Dermis blood vessel endothelial cell (primary cell): ENCODE measurements around the gene RHBDF1. TPM values are rescaled to one million over a fixed set of nuclear protein-coding genes. Genes with fewer than 3 reads are reported as not detected.
"Not testable (repeated sequence)": the region's sequence is repeated elsewhere in the genome, so short reads cannot be mapped to it uniquely, and the experiment has no call there.

Experiments
- DNase-seq: peaks from one replicate; pipeline ENCODE4 v3.0.0; 2010
- total RNA-seq: library from RNA; depleted of rRNA; stranded (reverse); fragments of >200 nt; gene quantifications from 2 replicates; pipeline ENCODE4 v1.2.3, GENCODE V29; 2014

The RHBDF1 gene
- total RNA-seq, 1 donor from 2014 or later, result 30.1 TPM

DNA sequence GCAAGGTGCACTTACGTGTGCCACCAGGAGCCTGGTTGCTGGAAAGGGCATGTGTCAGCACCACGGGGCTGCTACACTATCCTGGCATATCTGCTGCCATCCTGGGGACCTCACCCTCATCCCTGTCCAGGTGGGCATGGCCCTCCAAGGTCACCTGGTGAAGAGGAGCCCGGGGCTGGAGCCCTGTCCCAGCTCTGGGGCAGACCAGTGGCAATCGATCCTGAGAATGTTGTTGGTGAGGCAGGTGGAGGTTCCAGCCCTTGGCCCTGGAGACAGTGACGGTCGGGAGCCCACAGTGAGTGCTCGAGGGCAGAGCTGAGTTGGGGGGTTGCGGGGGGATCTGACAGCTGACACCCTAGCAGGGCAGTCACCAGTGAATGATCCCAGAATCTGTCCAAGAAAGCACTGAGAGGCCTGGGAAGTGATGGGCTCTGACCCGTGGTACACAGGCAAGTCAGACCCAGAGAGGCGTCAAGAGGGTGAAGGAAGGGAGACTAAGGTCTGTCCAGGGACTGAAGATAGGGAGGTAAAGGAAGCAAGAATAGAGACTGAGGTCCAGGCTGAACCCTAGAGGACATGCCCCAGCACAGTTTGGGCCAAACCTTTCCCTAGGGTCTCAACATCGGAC is 36.6 kb downstream of the RHBDF1 start:
- DNase-seq, result no peak

DNA sequence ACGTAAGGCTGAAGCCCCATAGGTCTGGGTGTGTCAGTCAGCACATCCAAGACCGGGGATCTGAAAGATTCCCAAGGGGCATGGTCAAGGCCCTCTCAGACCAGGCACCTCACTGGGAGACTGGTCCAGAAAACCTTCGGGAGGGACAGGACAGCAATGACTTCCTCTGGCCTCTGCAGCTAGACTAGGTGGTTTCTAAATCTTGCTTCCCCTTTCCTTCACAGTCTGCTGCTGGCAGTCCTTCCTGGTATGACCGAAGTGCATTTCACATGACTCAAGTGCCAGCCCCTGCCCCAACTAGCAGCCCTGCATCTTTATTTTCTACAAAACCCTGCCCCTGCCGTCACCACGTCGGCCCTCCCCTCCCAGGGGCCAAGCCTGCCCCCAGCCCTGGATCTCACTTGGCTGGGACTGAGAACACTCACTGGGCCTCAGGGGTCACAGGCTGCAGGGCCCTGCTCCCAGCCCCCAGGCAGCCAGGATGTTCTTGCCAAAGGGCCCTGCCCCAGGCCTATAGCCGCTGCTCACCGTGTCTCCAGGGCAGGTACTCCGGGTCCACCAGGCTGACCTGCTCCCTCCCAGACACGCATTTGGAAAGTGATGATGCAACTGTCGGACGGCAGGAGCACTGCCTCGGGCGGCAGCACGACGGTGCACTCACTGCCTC is 37.3 kb downstream of the RHBDF1 start:
- no peak for DNase-seq

DNA sequence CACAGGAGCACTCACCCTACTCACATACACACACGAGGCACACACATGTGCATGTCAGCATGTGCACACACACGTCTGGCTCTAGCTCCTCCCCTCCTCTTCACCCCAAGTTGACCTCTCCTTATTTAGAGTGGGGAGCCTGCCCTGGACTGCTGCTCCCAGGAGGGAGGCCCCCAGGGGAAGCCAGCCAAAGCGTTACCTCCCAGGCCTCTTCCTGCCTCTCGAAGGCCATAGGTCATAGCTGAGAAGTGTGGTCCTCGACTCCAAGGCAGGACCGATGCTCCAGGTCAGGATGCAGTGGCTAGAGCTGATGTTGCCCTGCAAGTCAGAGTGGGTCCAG is 37.8 kb downstream of the RHBDF1 start:
- no peak for DNase-seq

DNA sequence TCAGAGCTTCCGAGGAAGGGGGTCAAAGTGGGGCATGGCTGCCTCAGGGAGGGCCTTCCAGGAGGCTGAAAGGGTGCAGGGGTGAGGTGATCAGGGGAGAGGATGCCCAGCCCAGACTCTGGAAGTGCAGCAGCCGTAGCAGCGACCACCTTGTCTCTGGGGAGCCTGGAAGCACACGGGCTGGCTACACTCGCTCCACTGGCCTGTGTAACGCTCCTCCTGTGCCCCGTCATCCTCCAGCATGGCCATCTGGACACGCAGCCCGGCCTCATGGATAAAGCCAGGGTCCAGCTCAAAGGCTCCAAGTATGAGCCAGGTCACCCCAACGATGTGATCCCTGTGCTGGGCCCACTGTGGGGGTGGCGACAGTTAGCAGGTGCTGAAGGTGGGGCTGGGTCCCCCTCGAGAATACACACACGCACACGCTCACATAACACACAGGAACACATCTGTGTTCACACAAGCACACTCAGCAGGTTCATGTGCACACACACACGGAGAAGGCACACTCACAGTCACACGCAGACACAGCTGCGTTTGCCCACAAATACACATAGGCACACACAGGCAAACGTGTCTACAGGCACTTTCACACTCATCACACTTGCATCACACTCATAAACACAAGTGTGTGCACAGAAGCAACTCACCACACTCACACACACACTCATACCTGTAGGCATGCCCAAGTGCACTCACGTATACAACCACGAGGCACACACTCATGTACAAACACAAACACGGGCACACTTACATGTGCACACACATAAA is 38.4 kb downstream of the RHBDF1 start:
- no peak for DNase-seq

DNA sequence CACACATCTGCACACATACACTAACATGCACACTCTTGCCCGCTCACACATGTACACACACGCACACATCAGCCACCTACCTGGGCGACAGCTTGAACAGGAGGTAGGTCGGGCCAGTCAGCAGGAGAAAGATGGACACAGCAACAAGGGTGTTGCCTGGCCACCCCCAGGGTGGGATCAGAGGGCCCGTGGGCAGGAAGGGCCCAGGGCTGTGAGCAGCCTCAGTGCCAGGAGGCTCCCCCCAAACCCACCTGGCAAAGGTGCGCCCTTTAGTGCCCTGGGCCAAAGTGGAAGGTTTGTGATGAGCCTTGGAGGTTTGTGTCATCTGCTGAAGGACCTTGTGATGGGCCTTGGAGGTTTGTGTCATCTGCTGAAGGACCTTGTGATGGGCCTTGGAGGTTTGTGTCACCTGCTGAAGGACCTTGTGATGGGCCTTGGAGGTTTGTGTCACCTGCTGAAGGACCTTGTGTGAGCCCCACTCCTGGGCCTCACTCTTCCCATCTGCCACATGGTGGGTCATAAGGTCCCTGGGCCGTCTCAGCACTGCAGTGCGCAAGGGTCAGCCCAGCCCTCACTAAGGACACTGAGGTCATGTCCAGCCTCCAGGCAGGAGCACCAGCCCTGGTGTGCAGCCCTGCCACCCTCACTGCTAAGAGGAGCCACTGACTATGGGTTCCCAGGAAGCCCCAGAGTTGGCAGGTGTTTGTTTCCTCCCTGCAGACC is 39.1 kb downstream of the RHBDF1 start:
- not testable (repeated sequence) for DNase-seq

DNA sequence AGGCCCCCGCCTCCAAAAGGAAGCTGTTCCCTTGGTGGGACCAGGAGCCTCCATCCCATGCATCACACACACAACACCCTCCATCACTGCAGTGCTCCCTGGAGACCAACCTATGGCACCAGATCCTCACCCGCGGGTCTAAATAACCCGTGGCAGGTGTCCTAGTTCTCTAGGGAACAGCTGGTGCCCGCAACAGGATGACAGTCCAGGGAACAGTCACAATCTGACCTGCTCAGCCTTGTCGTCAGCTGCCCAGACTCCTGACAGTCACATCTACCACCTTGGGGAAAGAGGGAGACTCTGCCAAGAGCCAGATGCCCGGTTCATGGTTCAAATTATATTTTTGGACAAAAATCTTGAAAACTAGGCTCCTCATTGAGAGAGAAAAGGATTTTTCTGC is 41.8 kb downstream of the RHBDF1 start:
- DNase-seq, result not testable (repeated sequence)

DNA sequence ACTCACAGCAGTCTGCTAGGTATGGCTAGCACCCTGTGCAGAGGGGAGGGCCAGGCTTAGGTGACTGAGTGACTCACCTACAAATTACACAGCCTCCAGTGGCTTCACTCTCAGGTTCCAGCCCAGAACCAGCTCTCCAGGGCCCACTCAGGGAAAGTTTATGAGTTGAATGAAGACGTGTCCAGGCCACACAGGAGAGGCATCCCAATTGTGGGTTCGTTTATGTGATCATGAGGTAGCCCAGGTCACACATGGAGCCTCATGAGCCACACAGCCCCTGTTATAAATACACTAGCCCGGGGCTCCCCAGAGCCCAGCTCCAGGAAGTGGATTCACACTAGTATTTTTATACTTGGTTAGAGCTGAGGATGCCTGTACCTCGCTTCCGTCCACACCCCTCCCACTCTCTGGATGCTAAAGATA is 46.5 kb downstream of the RHBDF1 start:
- DNase-seq, result not testable (repeated sequence)

DNA sequence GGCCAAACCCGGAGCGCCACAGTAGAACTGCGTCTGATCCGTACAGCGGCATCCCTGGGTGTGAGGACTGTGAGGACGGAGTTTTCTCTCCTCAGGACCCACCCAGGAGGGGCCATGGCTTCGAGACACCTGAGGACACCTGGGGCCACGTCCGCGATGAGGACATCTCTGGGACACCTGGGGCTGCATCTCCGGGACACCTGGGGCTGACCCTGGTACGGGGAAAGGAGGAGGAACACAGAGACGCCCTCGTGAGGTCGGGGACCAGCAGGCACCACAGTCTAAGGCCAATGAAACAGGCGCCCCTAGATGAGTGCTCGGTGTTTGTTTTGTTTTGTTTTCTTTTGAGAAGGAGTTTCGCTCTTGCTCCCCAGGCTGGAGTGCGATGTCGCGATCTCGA is 48.3 kb downstream of the RHBDF1 start:
- DNase-seq, result not testable (repeated sequence)

DNA sequence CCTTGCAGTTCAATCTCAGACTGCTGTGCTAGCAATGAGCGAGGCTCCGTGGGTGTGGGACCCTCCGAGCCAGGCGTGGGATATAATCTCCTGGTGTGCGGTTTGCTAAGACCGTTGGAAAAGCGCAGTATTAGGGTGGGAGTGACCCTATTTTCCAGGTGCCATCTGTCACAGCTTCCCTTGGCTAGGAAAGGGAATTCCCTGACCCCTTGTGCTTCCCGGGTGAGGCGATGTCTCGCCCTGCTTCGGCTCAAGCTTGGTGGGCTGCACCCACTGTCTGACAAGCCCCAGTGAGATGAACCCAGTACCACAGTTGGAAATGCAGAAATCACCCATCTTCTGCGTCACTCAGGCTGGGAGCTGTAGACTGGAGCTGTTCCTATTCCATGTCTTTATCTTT is 51.5 kb downstream of the RHBDF1 start:
- DNase-seq, result not testable (repeated sequence)

DNA sequence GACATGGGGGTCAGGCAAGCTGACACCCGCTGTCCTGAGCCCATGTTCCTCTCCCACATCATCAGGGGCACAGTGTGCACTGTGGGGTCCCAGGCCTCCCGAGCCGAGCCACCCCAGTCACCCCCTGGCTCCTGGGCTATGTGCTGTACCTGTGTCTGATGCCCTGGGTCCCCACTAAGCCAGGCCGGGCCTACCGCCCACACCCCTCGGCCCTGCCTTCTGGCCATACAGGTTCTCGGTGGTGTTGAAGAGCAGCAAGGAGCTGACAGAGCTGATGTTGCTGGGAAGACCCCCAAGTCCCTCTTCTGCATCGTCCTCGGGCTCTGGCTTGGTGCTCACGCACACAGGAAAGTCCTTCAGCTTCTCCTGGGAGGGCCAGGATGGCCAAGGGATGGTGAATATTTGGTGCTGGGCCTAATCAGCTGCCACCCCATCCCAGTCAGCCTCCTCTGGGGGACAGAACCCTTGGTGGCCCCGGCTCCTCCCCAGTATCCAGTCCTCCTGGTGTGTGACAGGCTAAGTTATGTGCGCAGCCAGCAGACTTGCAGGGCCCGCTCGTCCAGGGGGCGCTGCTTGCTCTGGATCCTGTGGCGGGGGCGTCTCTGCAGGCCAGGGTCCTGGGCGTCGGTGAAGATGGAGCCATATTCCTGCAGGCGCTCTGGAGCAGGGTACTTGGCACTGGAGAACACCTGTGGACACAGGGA is 55.2 kb downstream of the RHBDF1 start:
- DNase-seq, result not testable (repeated sequence)

DNA sequence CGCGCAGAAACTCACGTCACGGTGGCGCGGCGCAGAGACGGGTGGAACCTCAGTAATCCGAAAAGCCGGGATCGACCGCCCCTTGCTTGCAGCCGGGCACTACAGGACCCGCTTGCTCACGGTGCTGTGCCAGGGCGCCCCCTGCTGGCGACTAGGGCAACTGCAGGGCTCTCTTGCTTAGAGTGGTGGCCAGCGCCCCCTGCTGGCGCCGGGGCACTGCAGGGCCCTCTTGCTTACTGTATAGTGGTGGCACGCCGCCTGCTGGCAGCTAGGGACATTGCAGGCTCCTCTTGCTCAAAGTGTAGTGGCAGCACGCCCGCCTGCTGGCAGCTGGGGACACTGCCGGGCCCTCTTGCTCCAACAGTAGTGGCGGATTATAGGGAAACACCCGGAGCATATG is 61.7 kb downstream of the RHBDF1 start:
- DNase-seq, result not testable (repeated sequence)

DNA sequence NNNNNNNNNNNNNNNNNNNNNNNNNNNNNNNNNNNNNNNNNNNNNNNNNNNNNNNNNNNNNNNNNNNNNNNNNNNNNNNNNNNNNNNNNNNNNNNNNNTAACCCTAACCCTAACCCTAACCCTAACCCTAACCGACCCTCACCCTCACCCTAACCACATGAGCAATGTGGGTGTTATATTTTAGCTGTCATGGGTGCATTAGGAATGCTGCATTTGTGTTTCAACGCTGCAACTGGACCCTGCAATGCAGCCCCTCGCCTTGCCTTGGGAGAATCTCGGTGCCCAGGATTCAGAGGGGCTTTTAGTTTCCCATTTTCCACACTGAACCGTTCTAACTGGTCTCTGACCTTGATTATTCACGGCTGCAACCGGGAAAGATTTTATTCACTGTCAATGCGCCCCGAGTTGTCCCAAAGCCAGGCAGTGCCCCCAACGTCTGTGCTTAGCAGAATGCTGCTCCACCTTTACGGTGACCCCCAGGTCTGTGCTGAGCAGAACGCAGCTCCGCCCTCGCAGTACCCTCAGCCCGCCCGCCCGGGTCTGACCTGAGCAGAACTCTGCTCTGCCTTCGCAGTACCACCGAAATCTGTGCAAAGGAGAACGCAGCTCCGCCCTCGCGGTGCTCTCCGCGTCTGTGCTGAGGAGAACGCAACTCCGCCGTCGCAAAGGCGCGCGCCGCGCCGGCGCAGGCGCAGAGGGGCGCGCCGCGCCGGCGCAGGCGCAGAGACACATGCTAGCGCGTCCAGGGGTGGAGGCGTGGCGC is 62.3 kb downstream of the RHBDF1 start:
- peak; percentile 15 for DNase-seq

Other genes with a start within 250 kb of the RHBDF1 start
- 6.3 and 6.6 TPM in 2 replicates for gene POLR3K, start 19.0 kb downstream of the RHBDF1 start, total RNA-seq
- gene SNRNP25, start 18.8 kb downstream of the RHBDF1 start, total RNA-seq, result 17.9 and 25.9 TPM in 2 replicates
- gene MPG, start 5.6 kb upstream of the RHBDF1 start, total RNA-seq, result 121 and 199 TPM in 2 replicates
- 9.5 and 17.8 TPM in 2 replicates for gene NPRL3, start 66.0 kb upstream of the RHBDF1 start, total RNA-seq
- not detected in 2 replicates for gene HBZ, start 80.0 kb upstream of the RHBDF1 start, total RNA-seq
- gene HBM, start 93.3 kb upstream of the RHBDF1 start, total RNA-seq, result not detected in 2 replicates
- 0.42 TPM in 1 of 2 replicates, not detected in the other for gene HBA2, start 100.2 kb upstream of the RHBDF1 start, total RNA-seq
- not detected in 2 replicates for gene HBA1, start 104.0 kb upstream of the RHBDF1 start, total RNA-seq
- gene HBQ1, start 107.8 kb upstream of the RHBDF1 start, total RNA-seq, result 0.34 TPM in 1 of 2 replicates, not detected in the other
- gene LUC7L, start 156.8 kb upstream of the RHBDF1 start, total RNA-seq, result 30.9 and 55.5 TPM in 2 replicates
- gene FAM234A, start 162.2 kb upstream of the RHBDF1 start, total RNA-seq, result 59.2 and 76.1 TPM in 2 replicates
- gene RGS11, start 203.3 kb upstream of the RHBDF1 start, total RNA-seq, result 0.19 and 0.68 TPM in 2 replicates
- 1.2 TPM in 1 of 2 replicates, not detected in the other for gene ARHGDIG, start 208.0 kb upstream of the RHBDF1 start, total RNA-seq
- 0.34 TPM in 1 of 2 replicates, not detected in the other for gene PDIA2, start 210.5 kb upstream of the RHBDF1 start, total RNA-seq